GM18526 (cell line): ENCODE measurements around the gene ZC3H18.

Experiments used
- POLR2A ChIP-seq: IDR thresholded peaks from 3 replicates; pipeline ENCODE4 v1.6.1; 2011; ENCODE audit not compliant: insufficient read length; ENCODE audit errors: extremely low read depth

Gene ZC3H18

GRCh38 chr16:88569985-88570690 lies at the start of gene ZC3H18:
Gene ZC3H18 (plus strand): TSS chr16:88570403. CDS start chr16:88577124, 6,721 bp downstream.
- peak; percentile 84 for TF ChIP-seq POLR2A

- no peak for TF ChIP-seq POLR2A
Measured at GRCh38 chr16:88521674-88522073, 48.5 kb upstream of the ZC3H18 start.

GRCh38 chr16:88522276-88522949 lies 47.8 kb upstream of the ZC3H18 start:
- TF ChIP-seq POLR2A, result no peak

GRCh38 chr16:88523309-88524161 lies 46.7 kb upstream of the ZC3H18 start:
- TF ChIP-seq POLR2A, result no peak

- TF ChIP-seq POLR2A, result no peak
Measured at GRCh38 chr16:88524274-88524972, 45.8 kb upstream of the ZC3H18 start.

- no peak for TF ChIP-seq POLR2A
Measured at GRCh38 chr16:88524973-88525662, 45.1 kb upstream of the ZC3H18 start.

GRCh38 chr16:88525663-88525990 lies 44.6 kb upstream of the ZC3H18 start:
- TF ChIP-seq POLR2A, result no peak

GRCh38 chr16:88526008-88526905 lies 43.9 kb upstream of the ZC3H18 start:
- no peak for TF ChIP-seq POLR2A

GRCh38 chr16:88526906-88527185 lies 43.4 kb upstream of the ZC3H18 start:
- no peak for TF ChIP-seq POLR2A

GRCh38 chr16:88527186-88527936 lies 42.8 kb upstream of the ZC3H18 start:
- no peak for TF ChIP-seq POLR2A

GRCh38 chr16:88527937-88528743 lies 42.1 kb upstream of the ZC3H18 start:
- no peak for TF ChIP-seq POLR2A

- TF ChIP-seq POLR2A, result no peak
Measured at GRCh38 chr16:88528902-88529318, 41.3 kb upstream of the ZC3H18 start.
